HCT116 (cell line): Measurements from ENCODE around the gene ANKRD44. TPM values are rescaled to one million over a fixed set of nuclear protein-coding genes. Genes with fewer than 3 reads are reported as not detected.

Source experiments
- ATAC-seq: fragments of 200-7000 bp; cut with Tn5 transposase; 2 replicates; pipeline ENCODE4 v1.9.1; 2020; ENCODE audit warnings: mild to moderate bottlenecking, moderate library complexity
- BruUV-seq: library from RNA; stranded (reverse); fragments of 400-500 nt; replicated peaks from 2 replicates; lab custom pipeline; 2021; lab: Mats Ljungman, UMichigan
- CTCF ChIA-PET: fragments of 300-600 bp; sonication (Branson Sonifier 250); formaldehyde crosslinking; loops from one replicate; lab custom pipeline; 2021; ENCODE audit warnings: antibody characterized with exemption; lab: Charles Lee
- POLR2A ChIA-PET: fragments of 300-600, 350-600 bp; sonication (Branson Sonifier 250); formaldehyde crosslinking; loops from one replicate; lab custom pipeline; 2021; ENCODE audit warnings: antibody characterized with exemption; lab: Charles Lee
- RAD21 ChIA-PET, 2 experiments: fragments of 300-600 bp; sonication (Branson Sonifier 250); formaldehyde crosslinking; loops; one replicate each; lab custom pipeline; 2023; ENCODE audit warnings: low total read pairs in 2 of 2; ENCODE audit not compliant: uncharacterized antibody in 2 of 2, unreplicated experiment in 2 of 2, low non-redundant PET in 1 of 2; lab: Charles Lee
- DNase-seq: peaks from one replicate; pipeline ENCODE4 v3.0.0-alpha.2; 2010; ENCODE audit warnings: low read depth, low spot score
- H2AFZ ChIP-seq: fragments of 200-600 bp; shearing (Covaris generic), sonication (generic); 2 replicates; pipeline ENCODE4 v1.6.1; 2017; ENCODE audit warnings: low read depth, mixed run types, mixed read lengths, antibody characterized with exemption, low read length; ENCODE audit not compliant: poor library complexity, severe bottlenecking
- H3K27ac ChIP-seq: 2 replicates; pipeline ENCODE4 v1.5.1; 2012; ENCODE audit warnings: low read depth, low read length
- H3K27me3 ChIP-seq: fragments of 200-600 bp; sonication (generic); 2 replicates; pipeline ENCODE4 v1.6.1; 2016; ENCODE audit warnings: mixed run types, low read length, mixed read lengths; ENCODE audit not compliant: insufficient read depth
- H3K36me3 ChIP-seq, 2 experiments: fragments of 200-500 bp in 1 of 2; fragments of 200-600 bp in 1 of 2; sonication (Bioruptor generic) in 1 of 2; sonication (generic) in 1 of 2; 2 replicates each; pipeline versions ENCODE4 v1.5.1 to v1.6.1; 2014 to 2016; ENCODE audit warnings: low read length in 2 of 2, inconsistent platforms in 1 of 2, mixed read lengths in 1 of 2, mixed run types in 1 of 2; ENCODE audit not compliant: insufficient read depth in 2 of 2, control insufficient read depth in 1 of 2
- H3K4me1 ChIP-seq, 2 experiments: fragments of 200-600 bp in 1 of 2; sonication (generic) in 1 of 2; 2 replicates each; pipeline versions ENCODE4 v1.5.1 to v1.6.1; 2012 to 2017; ENCODE audit warnings: low read length in 2 of 2, inconsistent platforms in 1 of 2, mild to moderate bottlenecking in 1 of 2, mixed read lengths in 1 of 2, mixed run types in 1 of 2, moderate library complexity in 1 of 2; ENCODE audit not compliant: insufficient read depth in 2 of 2, control insufficient read depth in 1 of 2
- H3K4me2 ChIP-seq: fragments of 200-600 bp; sonication (generic); 2 replicates; pipeline ENCODE4 v1.6.1; 2017; ENCODE audit warnings: mixed run types, low read length, mixed read lengths
- H3K4me3 ChIP-seq, 2 experiments: fragments of 200-600 bp in 1 of 2; sonication (generic) in 1 of 2; replicated peaks in 1 of 2; 2 replicates each; pipeline ENCODE4 v1.5.1; 2011 to 2016; ENCODE audit warnings: low read length in 2 of 2, control low read depth in 1 of 2, low read depth in 1 of 2, mild to moderate bottlenecking in 1 of 2, mixed read lengths in 1 of 2, mixed run types in 1 of 2
- H3K79me2 ChIP-seq: fragments of 200-600 bp; sonication (generic); 2 replicates; pipeline ENCODE4 v1.6.1; 2017; ENCODE audit warnings: mild to moderate bottlenecking, mixed run types, low read length, moderate library complexity, mixed read lengths; ENCODE audit not compliant: insufficient read depth
- H3K9ac ChIP-seq: fragments of 200-600 bp; sonication (generic); 2 replicates; pipeline ENCODE4 v1.6.1; 2016; ENCODE audit warnings: low read length, mixed read lengths
- H3K9me2 ChIP-seq: fragments of 200-600 bp; sonication (generic), shearing (Covaris generic); 2 replicates; pipeline ENCODE4 v1.6.1; 2017; ENCODE audit warnings: mixed run types, mild to moderate bottlenecking, moderate library complexity; ENCODE audit not compliant: insufficient read depth
- H3K9me3 ChIP-seq, 2 experiments: fragments of 200-500 bp in 1 of 2; fragments of 200-600 bp in 1 of 2; sonication (Bioruptor generic) in 1 of 2; sonication (generic) in 1 of 2; 2 replicates each; pipeline ENCODE4 v1.6.1; 2014 to 2017; ENCODE audit warnings: low read length in 2 of 2, mixed read lengths in 2 of 2, inconsistent platforms in 1 of 2, low read depth in 1 of 2, mild to moderate bottlenecking in 1 of 2, mixed run types in 1 of 2, moderate library complexity in 1 of 2; ENCODE audit not compliant: control insufficient read depth in 1 of 2, insufficient read depth in 1 of 2
- H4K20me1 ChIP-seq: fragments of 200-600 bp; sonication (generic), shearing (Covaris generic); 2 replicates; pipeline ENCODE4 v1.6.1; 2017; ENCODE audit warnings: mixed run types, mild to moderate bottlenecking, moderate library complexity; ENCODE audit not compliant: insufficient read depth
- CBX3 ChIP-seq: IDR thresholded peaks from 2 replicates; pipeline ENCODE4 v1.6.1; 2012; ENCODE audit warnings: low read depth
- CEBPB ChIP-seq: IDR thresholded peaks from 2 replicates; pipeline ENCODE4 v1.6.1; 2012; ENCODE audit warnings: low read depth
- EGR1 ChIP-seq: IDR thresholded peaks from 2 replicates; pipeline ENCODE4 v1.6.1; 2012; ENCODE audit warnings: low read depth
- ELF1 ChIP-seq: IDR thresholded peaks from 2 replicates; pipeline ENCODE4 v1.6.1; 2012; ENCODE audit warnings: low read depth, borderline replicate concordance
- EZH2phosphoT487 ChIP-seq: fragments of 200-600 bp; IDR thresholded peaks from 2 replicates; pipeline ENCODE4 v1.6.1; 2018; ENCODE audit warnings: antibody characterized with exemption, borderline replicate concordance
- FOSL1 ChIP-seq: IDR thresholded peaks from 2 replicates; pipeline ENCODE4 v1.6.1; 2012; ENCODE audit warnings: low read depth
- POLR2A ChIP-seq: IDR thresholded peaks from 2 replicates; pipeline ENCODE4 v1.7.0; 2011; ENCODE audit warnings: borderline replicate concordance; ENCODE audit not compliant: insufficient read depth, insufficient read length; ENCODE audit errors: extremely low read depth
- SIN3A ChIP-seq: IDR thresholded peaks from 2 replicates; pipeline ENCODE4 v1.6.1; 2012; ENCODE audit warnings: low read depth
- SP1 ChIP-seq: IDR thresholded peaks from 2 replicates; pipeline ENCODE4 v1.6.1; 2012; ENCODE audit warnings: low read depth
- SRF ChIP-seq: IDR thresholded peaks from 2 replicates; pipeline ENCODE4 v1.6.1; 2012; ENCODE audit warnings: low read depth
- YY1 ChIP-seq: IDR thresholded peaks from 2 replicates; pipeline ENCODE4 v1.6.1; 2011; ENCODE audit warnings: low read length, low read depth, moderate library complexity, mild to moderate bottlenecking; ENCODE audit not compliant: insufficient replicate concordance; ENCODE audit errors: extremely low read depth
- intact Hi-C: fragments of 100-400 bp; cut with micrococcal nuclease; formaldehyde crosslinking; loops from 2 replicates; pipeline ENCODE4 v1.10.0; 2022
- total RNA-seq: library from RNA; stranded (reverse); gene quantifications from one replicate; pipeline ENCODE4 v1.2.1, GENCODE V29; 2021; ENCODE audit not compliant: unreplicated experiment
- TF ChIP-seq, protein P1 (sequence below): IDR thresholded peaks from 2 replicates; pipeline ENCODE4 v1.6.1; 2011; ENCODE audit warnings: mild to moderate bottlenecking, low read length, moderate library complexity; ENCODE audit not compliant: insufficient replicate concordance; ENCODE audit errors: extremely low read depth

The ANKRD44 gene
- total RNA-seq, 1 experiment from 2014 or later = 2.7 TPM

DNA sequence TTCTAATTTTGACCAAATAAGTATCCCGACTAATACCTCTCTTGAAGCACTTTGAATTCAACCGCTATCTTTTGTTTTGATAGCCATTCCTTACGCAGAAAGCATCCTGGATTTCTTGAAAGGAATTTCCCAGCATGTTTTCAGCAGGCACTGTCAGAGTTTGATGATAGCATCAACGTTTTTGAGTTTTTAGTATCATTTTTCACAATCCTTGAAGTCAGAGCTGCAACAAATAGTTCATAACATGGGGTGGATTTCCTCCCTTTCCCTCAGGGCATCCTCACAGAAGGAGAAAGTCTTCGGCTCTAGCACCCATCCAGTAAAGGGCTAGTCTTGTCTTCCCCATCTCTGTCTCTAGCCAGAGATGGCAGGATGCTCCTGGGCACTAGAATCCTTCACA lies 46.2 kb downstream of the ANKRD44 start (continued):
- TF ChIP-seq, protein P1, sequence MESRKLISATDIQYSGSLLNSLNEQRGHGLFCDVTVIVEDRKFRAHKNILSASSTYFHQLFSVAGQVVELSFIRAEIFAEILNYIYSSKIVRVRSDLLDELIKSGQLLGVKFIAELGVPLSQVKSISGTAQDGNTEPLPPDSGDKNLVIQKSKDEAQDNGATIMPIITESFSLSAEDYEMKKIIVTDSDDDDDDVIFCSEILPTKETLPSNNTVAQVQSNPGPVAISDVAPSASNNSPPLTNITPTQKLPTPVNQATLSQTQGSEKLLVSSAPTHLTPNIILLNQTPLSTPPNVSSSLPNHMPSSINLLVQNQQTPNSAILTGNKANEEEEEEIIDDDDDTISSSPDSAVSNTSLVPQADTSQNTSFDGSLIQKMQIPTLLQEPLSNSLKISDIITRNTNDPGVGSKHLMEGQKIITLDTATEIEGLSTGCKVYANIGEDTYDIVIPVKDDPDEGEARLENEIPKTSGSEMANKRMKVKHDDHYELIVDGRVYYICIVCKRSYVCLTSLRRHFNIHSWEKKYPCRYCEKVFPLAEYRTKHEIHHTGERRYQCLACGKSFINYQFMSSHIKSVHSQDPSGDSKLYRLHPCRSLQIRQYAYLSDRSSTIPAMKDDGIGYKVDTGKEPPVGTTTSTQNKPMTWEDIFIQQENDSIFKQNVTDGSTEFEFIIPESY = no peak

DNA sequence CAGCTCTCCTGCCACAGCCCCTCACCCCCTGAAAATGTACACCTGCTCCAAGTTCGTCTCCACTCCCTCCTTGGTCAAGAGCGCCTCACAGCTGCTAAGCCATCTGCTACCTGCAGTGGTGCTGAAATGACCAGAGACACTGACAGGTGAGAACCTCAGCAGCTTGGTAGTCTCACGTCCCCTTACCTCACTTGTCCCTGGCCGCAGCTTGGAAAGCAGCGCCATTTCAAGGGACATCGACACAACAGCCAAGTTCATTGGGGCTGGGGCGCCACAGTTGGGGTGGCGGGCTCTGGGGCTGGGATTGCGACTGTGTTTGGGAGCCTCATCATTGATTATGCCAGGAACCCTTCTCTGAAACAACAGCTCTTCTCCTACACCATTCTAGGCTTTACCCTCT lies 47.5 kb downstream of the ANKRD44 start:
- H3K4me3 ChIP-seq = no peak overlapping the region
- BruUV-seq = no TSS peak
- H3K9me2 ChIP-seq = no peaks in the 10 kb centered on the region
- H3K27me3 ChIP-seq = no peaks in the 10 kb centered on the region
- H3K79me2 ChIP-seq = no peaks in the 10 kb centered on the region
- ChIA-PET CTCF (no interaction called here), RAD21 (no interaction called here), POLR2A (no interaction called here)
- H3K36me3 ChIP-seq = no peaks in the 10 kb centered on the region
- H3K4me1 ChIP-seq = no peaks in the 10 kb centered on the region
- intact Hi-C loops = no loop called here
- H4K20me1 ChIP-seq = no peaks in the 10 kb centered on the region
- no peak overlapping the region for H2AFZ ChIP-seq
- no peak overlapping the region for H3K27ac ChIP-seq
- H3K4me2 ChIP-seq = no peak overlapping the region
- no peaks in the 10 kb centered on the region for H3K9me3 ChIP-seq
- TF ChIP-seq YY1 = no peak
- ATAC-seq (no peak), DNase-seq (no peak)
- no peak overlapping the region for H3K9ac ChIP-seq

DNA sequence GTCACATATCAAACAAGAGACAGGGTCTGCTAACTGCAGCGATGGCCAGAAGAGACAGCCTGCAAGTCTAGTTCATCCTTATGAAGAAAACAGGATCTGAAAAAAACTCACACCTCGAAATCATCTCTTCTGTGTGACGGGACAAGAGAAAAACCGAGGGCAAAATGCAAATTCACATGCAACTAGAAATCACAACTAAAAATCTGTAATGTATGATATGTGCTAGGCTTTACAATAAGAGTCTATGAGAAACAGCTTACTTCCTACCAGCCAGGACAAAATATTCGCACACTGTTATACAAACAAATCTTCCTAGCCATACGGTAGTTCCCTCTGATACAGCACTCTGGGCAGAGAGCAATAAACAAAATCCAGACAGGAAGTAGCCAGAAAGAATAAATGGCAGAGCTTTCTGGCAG lies 48.8 kb downstream of the ANKRD44 start:
- Histone ChIP-seq H2AFZ (no peak overlapping the region), H3K9me2 (no peaks in the 10 kb centered on the region), H3K4me1 (no peaks in the 10 kb centered on the region), H3K9me3 (no peaks in the 10 kb centered on the region), H3K9ac (no peak overlapping the region), H3K36me3 (no peaks in the 10 kb centered on the region), H3K4me3 (no peak overlapping the region), H3K27me3 (no peaks in the 10 kb centered on the region), H3K79me2 (no peaks in the 10 kb centered on the region), H3K27ac (no peak overlapping the region), H4K20me1 (no peaks in the 10 kb centered on the region), H3K4me2 (no peak overlapping the region)
- POLR2A ChIA-PET = no interaction called here
- intact Hi-C loops = no loop called here
- ATAC-seq (no peak), DNase-seq (no peak)
- RAD21 ChIA-PET = no interaction called here
- CTCF ChIA-PET = no interaction called here
- TF ChIP-seq ELF1 (no peak), CEBPB (no peak), EZH2phosphoT487 (no peak), SRF (no peak), CBX3 (no peak), FOSL1 (no peak), SIN3A (no peak), SP1 (no peak), POLR2A (no peak), EGR1 (no peak)
- TF ChIP-seq, protein P1 = no peak
- BruUV-seq = no TSS peak
